Panc1 (cell line): ENCODE results near the gene C1QTNF3.

Experiments used
- CTCF ChIP-seq: fragments of 450-650 bp; IDR thresholded peaks from 2 replicates; pipeline ENCODE4 v1.5.1; 2017; ENCODE audit warnings: mild to moderate bottlenecking
- SIN3A ChIP-seq: IDR thresholded peaks from 2 replicates; pipeline ENCODE4 v1.6.1; 2012; ENCODE audit warnings: low read depth, mild to moderate bottlenecking, low read length, moderate library complexity, borderline replicate concordance; ENCODE audit not compliant: insufficient read depth

- TF ChIP-seq CTCF = no peak
- no peak for TF ChIP-seq SIN3A
These were observed at the start of gene C1QTNF3 for GRCh38 chr5:34043099-34043876.
